ENCODE results near the gene ACTBL2.

DNA sequence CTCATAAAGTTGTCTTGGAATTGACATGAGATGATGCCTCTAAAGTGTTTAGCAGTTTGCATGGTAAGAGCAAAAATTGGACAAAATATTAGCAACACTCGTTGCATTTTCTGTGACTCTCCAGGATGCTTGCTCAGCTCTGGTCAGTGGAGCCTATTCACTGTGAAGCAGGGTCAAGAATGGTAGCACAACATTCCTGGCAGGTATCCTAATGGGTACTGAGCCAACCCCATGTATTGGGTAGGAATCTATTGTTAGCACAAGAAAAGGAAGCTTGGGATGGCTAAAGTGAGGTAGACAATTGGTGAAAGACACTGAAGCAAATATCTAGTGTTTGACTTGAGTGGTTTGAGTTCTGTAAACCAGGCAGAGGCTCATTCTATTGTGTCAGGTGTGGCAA lies 10.4 kb upstream of the ACTBL2 start:
- TF ChIP-seq BHLHE40 (IDR thresholded peaks at IDR 0.05; ENCODE audit: borderline replicate concordance) (no peak), ELF4 (IDR thresholded peaks at IDR 0.05) (no peak), LEF1 (IDR thresholded peaks at IDR 0.05; ENCODE audit: borderline replicate concordance) (no peak), TARDBP (IDR thresholded peaks at IDR 0.05) (no peak), ARNT (IDR thresholded peaks at IDR 0.05) (no peak)
